Liver (tissue), 9 donors: Measurements from ENCODE around the gene RPL27A. TPM values are rescaled to one million over a fixed set of nuclear protein-coding genes. Genes with fewer than 3 reads are reported as not detected.

Experiments
- DNase-seq: peaks from one replicate; pipeline ENCODE4 v3.0.0-alpha.2; 2017; ENCODE audit warnings: low spot score
- H3K27ac ChIP-seq, 2 donors: one replicate each; pipeline ENCODE4 v1.7.0; 2013; ENCODE audit warnings: inconsistent platforms in 2 of 2, low read length in 2 of 2, control low read depth in 1 of 2, low read depth in 1 of 2, mild to moderate bottlenecking in 1 of 2
- H3K27me3 ChIP-seq, 4 donors: one replicate each; pipeline versions ENCODE4 v1.6.1 to v1.7.0; 2013; ENCODE audit warnings: low read length in 3 of 4, inconsistent platforms in 1 of 4, mild to moderate bottlenecking in 1 of 4, moderate library complexity in 1 of 4; ENCODE audit not compliant: control insufficient read depth in 4 of 4, insufficient read depth in 4 of 4
- H3K36me3 ChIP-seq, 4 donors: one replicate each; pipeline versions ENCODE4 v1.6.1 to v1.7.0; 2013; ENCODE audit warnings: low read length in 3 of 4, mild to moderate bottlenecking in 3 of 4, low read depth in 1 of 4, moderate library complexity in 1 of 4; ENCODE audit not compliant: control insufficient read depth in 4 of 4, insufficient read depth in 3 of 4
- H3K4me1 ChIP-seq, 4 donors: one replicate each; pipeline versions ENCODE4 v1.6.1 to v1.7.0; 2013; ENCODE audit warnings: low read length in 3 of 4, mild to moderate bottlenecking in 3 of 4, moderate library complexity in 1 of 4; ENCODE audit not compliant: control insufficient read depth in 4 of 4, insufficient read depth in 4 of 4
- H3K4me3 ChIP-seq, 3 donors: one replicate each; pipeline versions ENCODE4 v1.6.1 to v1.7.0; 2013; ENCODE audit warnings: low read length in 3 of 3, control low read depth in 1 of 3, low read depth in 1 of 3, mild to moderate bottlenecking in 1 of 3
- H3K9ac ChIP-seq, 2 donors: one replicate each; pipeline ENCODE4 v1.7.0; 2013; ENCODE audit warnings: low read length in 2 of 2, mild to moderate bottlenecking in 2 of 2, moderate library complexity in 2 of 2, control low read depth in 1 of 2, low read depth in 1 of 2
- H3K9me3 ChIP-seq, 4 donors: one replicate each; pipeline versions ENCODE4 v1.6.1 to v1.7.0; 2013; ENCODE audit warnings: low read length in 3 of 4; ENCODE audit not compliant: control insufficient read depth in 4 of 4
- ATF3 ChIP-seq: IDR thresholded peaks from 2 replicates; pipeline ENCODE4 v1.6.1; 2016; ENCODE audit warnings: antibody characterized with exemption
- CTCF ChIP-seq: fragments of 150-350 bp; IDR thresholded peaks from 2 replicates; pipeline ENCODE4 v1.5.1; 2017; ENCODE audit warnings: improper control_type of control experiment, low read depth, low read length; ENCODE audit not compliant: missing input control
- EGR1 ChIP-seq, 2 donors: IDR thresholded peaks; 2 replicates each; pipeline ENCODE4 v1.6.1; 2016 to 2018; ENCODE audit warnings: antibody characterized with exemption in 2 of 2, low read depth in 2 of 2
- FOXA1 ChIP-seq: IDR thresholded peaks from 2 replicates; pipeline ENCODE4 v1.6.1; 2016; ENCODE audit warnings: antibody characterized with exemption
- FOXA2 ChIP-seq: IDR thresholded peaks from 2 replicates; pipeline ENCODE4 v1.6.1; 2016; ENCODE audit warnings: antibody characterized with exemption
- GABPA ChIP-seq, 2 donors: IDR thresholded peaks in 1 of 2; conservative IDR thresholded peaks in 1 of 2; 2 replicates each; pipeline ENCODE4 v1.6.1; 2016; ENCODE audit warnings: antibody characterized with exemption in 2 of 2, mild to moderate bottlenecking in 1 of 2, moderate library complexity in 1 of 2
- HNF4A ChIP-seq, 2 donors: conservative IDR thresholded peaks; 2 replicates each; pipeline ENCODE4 v1.6.1; 2016; ENCODE audit warnings: antibody characterized with exemption in 2 of 2, mild to moderate bottlenecking in 2 of 2
- HNF4G ChIP-seq: IDR thresholded peaks from 2 replicates; pipeline ENCODE4 v1.6.1; 2016; ENCODE audit warnings: antibody characterized with exemption
- JUND ChIP-seq, 2 donors: IDR thresholded peaks; 2 replicates each; pipeline ENCODE4 v1.6.1; 2016; ENCODE audit warnings: antibody characterized with exemption in 2 of 2
- NR2F2 ChIP-seq: IDR thresholded peaks from 2 replicates; pipeline ENCODE4 v1.6.1; 2016; ENCODE audit warnings: antibody characterized with exemption
- RAD21 ChIP-seq, 2 donors: IDR thresholded peaks; 2 replicates each; pipeline ENCODE4 v1.6.1; 2016; ENCODE audit warnings: antibody characterized with exemption in 2 of 2, mild to moderate bottlenecking in 2 of 2
- REST ChIP-seq: IDR thresholded peaks from 2 replicates; pipeline ENCODE4 v1.6.1; 2016; ENCODE audit warnings: antibody characterized with exemption, mild to moderate bottlenecking
- RXRA ChIP-seq, 2 donors: IDR thresholded peaks; 2 replicates each; pipeline ENCODE4 v1.6.1; 2017 to 2018; ENCODE audit warnings: antibody characterized with exemption in 2 of 2, mild to moderate bottlenecking in 1 of 2
- SP1 ChIP-seq: IDR thresholded peaks from 2 replicates; pipeline ENCODE4 v1.6.1; 2018; ENCODE audit warnings: antibody characterized with exemption, mild to moderate bottlenecking
- TAF1 ChIP-seq: conservative IDR thresholded peaks from 2 replicates; pipeline ENCODE4 v1.6.1; 2016; ENCODE audit warnings: antibody characterized with exemption, mild to moderate bottlenecking
- YY1 ChIP-seq: IDR thresholded peaks from 2 replicates; pipeline ENCODE4 v1.6.1; 2016; ENCODE audit warnings: antibody characterized with exemption, mild to moderate bottlenecking
- WGBS: extraction: QIAGEN DNeasy Blood & Tissue Kit; methylation state at CpG from one replicate; pipeline ENCODE4 v1.1.7; 2013; 5-methylcytosine and 5-hydroxymethylcytosine counted together
- polyA plus RNA-seq, 2 donors: library from polyadenylated mRNA; stranded (reverse) in 1 of 2; unstranded in 1 of 2; fragments of 200-250 nt in 1 of 2; fragments of >200 nt in 1 of 2; fragmentation: Nextera tagmentation in 1 of 2; extraction: Ambion mirVana in 1 of 2; gene quantifications; one replicate each; pipeline versions ENCODE4 v1.2.1 to v1.2.3, GENCODE V29; 2013 to 2015
- total RNA-seq, 2 donors: library from RNA; depleted of rRNA; stranded (reverse); fragments of >200 nt; gene quantifications; one replicate each; pipeline ENCODE4 v1.2.3, GENCODE V29; 2014
- TF ChIP-seq, protein P1 (sequence below): IDR thresholded peaks from 2 replicates; pipeline ENCODE4 v1.6.1; 2016; ENCODE audit warnings: antibody characterized with exemption
- TF ChIP-seq, protein P2 (sequence below): IDR thresholded peaks from 2 replicates; pipeline ENCODE4 v1.6.1; 2016; ENCODE audit warnings: antibody characterized with exemption
- donor health status: healthy.
- donor health status: healthy.
- donor health status: healthy.
- donor health status: healthy.
- donor health status: healthy.

RPL27A gene
- total and polyA plus RNA-seq, 4 donors: 178 to 928 (median 570) TPM

GRCh38 chr11:8707541-8708191 lies 25.1 kb downstream of the RPL27A start (continued):
- no peak for TF ChIP-seq RXRA (IDR thresholded peaks at IDR 0.05)
- TF ChIP-seq, protein P1, sequence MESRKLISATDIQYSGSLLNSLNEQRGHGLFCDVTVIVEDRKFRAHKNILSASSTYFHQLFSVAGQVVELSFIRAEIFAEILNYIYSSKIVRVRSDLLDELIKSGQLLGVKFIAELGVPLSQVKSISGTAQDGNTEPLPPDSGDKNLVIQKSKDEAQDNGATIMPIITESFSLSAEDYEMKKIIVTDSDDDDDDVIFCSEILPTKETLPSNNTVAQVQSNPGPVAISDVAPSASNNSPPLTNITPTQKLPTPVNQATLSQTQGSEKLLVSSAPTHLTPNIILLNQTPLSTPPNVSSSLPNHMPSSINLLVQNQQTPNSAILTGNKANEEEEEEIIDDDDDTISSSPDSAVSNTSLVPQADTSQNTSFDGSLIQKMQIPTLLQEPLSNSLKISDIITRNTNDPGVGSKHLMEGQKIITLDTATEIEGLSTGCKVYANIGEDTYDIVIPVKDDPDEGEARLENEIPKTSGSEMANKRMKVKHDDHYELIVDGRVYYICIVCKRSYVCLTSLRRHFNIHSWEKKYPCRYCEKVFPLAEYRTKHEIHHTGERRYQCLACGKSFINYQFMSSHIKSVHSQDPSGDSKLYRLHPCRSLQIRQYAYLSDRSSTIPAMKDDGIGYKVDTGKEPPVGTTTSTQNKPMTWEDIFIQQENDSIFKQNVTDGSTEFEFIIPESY: no peak

DNA sequence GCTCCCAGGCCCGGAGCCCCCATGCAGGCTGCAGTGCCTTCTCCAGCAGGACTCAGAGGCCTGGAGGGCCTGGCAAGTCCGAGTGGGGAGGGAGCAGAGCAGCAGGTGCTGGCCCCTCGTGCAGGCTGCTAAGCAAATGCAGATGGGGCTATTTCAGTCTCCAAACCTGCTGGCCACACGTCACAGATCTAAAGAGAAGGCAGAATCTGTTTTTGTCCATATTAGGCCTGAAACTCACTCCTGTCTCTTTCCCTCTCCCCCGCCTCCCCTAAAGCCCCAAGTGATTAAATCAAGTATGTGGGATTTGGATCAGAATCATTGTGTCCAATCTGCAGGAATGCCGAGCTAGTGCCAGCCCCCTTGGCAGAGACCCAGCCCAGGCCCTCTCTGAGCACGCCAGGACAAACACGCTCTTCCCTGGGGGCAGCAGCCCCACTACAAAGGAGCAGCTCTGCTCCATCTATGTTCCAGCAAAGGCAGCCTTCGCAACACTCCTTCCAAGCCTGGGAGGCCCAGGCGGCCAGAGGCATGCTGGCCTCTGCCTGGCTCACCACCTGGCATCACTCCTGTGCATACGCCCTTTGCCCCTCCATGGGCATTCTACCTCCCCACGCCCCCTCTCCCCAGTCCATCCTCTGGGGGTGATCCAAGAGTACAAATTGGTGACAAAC lies 26.5 kb downstream of the RPL27A start:
- WGBS: 59% methylated on average over 12 of the region's 12 CpGs
- Histone ChIP-seq H3K27me3 (no peaks in the 10 kb centered on the region), H3K9ac (no peak overlapping the region), H3K36me3 (peaks cover 5 to 37% (median 28%) of the 10 kb centered on the region in 4 donors), H3K9me3 (no peaks in the 10 kb centered on the region), H3K4me1 (peaks cover 4 to 18% (median 15%) of the 10 kb centered on the region in 4 donors), H3K4me3 (no peak overlapping the region), H3K27ac (peak overlapping the region in 1 of 2 donors; percentile 38)
- peak; percentile 29 for TF ChIP-seq HNF4G
- TF ChIP-seq RAD21 (IDR thresholded peaks at IDR 0.05): peak in 1 of 2 donors; percentile 55
- peak; percentile 38 for TF ChIP-seq SP1
- TF ChIP-seq RXRA (IDR thresholded peaks at IDR 0.05): peak; percentile 53
- TF ChIP-seq FOXA1: no peak
- TF ChIP-seq FOXA2: no peak
- no peak for TF ChIP-seq YY1
- no peak for TF ChIP-seq TAF1
- TF ChIP-seq CTCF: no peak
- peak; percentile 19 for TF ChIP-seq REST
- peak in 1 of 2 donors; percentile 49 for TF ChIP-seq GABPA (IDR thresholded peaks at IDR 0.05 in 1 of 2, conservative IDR thresholded peaks at IDR 0.05 in 1 of 2)
- peak; percentile 74 to 83 for TF ChIP-seq HNF4A (conservative IDR thresholded peaks at IDR 0.05)
- TF ChIP-seq ATF3: no peak
- peak; percentile 22 for TF ChIP-seq NR2F2
- no peak for TF ChIP-seq JUND (IDR thresholded peaks at IDR 0.05)
- no peak for TF ChIP-seq EGR1 (IDR thresholded peaks at IDR 0.05; ENCODE audit: low read depth in 2 of 2)
- TF ChIP-seq, protein P1: no peak
- TF ChIP-seq, protein P2, sequence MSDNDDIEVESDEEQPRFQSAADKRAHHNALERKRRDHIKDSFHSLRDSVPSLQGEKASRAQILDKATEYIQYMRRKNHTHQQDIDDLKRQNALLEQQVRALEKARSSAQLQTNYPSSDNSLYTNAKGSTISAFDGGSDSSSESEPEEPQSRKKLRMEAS: no peak
- no peak for DNase-seq
